Heart left ventricle (tissue), 16 donors: ENCODE results near the gene NIP7. TPM values are rescaled to one million over a fixed set of nuclear protein-coding genes. Genes with fewer than 3 reads are reported as not detected.

Experiments
- ATAC-seq, 4 donors: fragments of 200-7000 bp; cut with Tn5 transposase; one replicate each; pipeline ENCODE4 v1.9.1; 2020 to 2022; ENCODE audit warnings: moderate library complexity in 4 of 4, mild to moderate bottlenecking in 3 of 4, moderate number of reproducible peaks in 1 of 4
- DNase-seq, 5 donors: peaks; one replicate each; pipeline ENCODE4 v3.0.0-alpha.2; 2020
- H3K27ac ChIP-seq, 12 donors: fragments of 200-600 bp; sonication (generic) in 4 of 12; one replicate each; pipeline versions ENCODE4 v1.5.0 to v1.8.0; 2016 to 2022; ENCODE audit warnings: mild to moderate bottlenecking in 2 of 12
- H3K27me3 ChIP-seq, 9 donors: fragments of 200-600 bp; sonication (generic) in 2 of 9; one replicate each; pipeline versions ENCODE4 v1.5.1 to v1.8.0; 2016 to 2022; ENCODE audit warnings: mild to moderate bottlenecking in 3 of 9
- H3K36me3 ChIP-seq, 9 donors: fragments of 200-600 bp; sonication (generic) in 2 of 9; one replicate each; pipeline versions ENCODE4 v1.5.0 to v1.8.0; 2018 to 2022; ENCODE audit warnings: mild to moderate bottlenecking in 2 of 9
- H3K4me1 ChIP-seq, 12 donors: fragments of 200-600 bp; sonication (generic) in 4 of 12; one replicate each; pipeline versions ENCODE4 v1.5.0 to v1.8.0; 2016 to 2022; ENCODE audit warnings: mild to moderate bottlenecking in 3 of 12
- H3K4me3 ChIP-seq, 12 donors: fragments of 200-600 bp; sonication (generic) in 4 of 12; one replicate each; pipeline versions ENCODE4 v1.5.0 to v1.8.0; 2017 to 2022; ENCODE audit warnings: mild to moderate bottlenecking in 9 of 12, moderate library complexity in 4 of 12
- H3K9me3 ChIP-seq, 12 donors: fragments of 200-600 bp; sonication (generic) in 4 of 12; one replicate each; pipeline versions ENCODE4 v1.5.0 to v1.8.0; 2016 to 2022; ENCODE audit warnings: mild to moderate bottlenecking in 1 of 12
- POLR2A ChIP-seq, 2 donors: fragments of 450-650 bp; IDR thresholded peaks; one replicate each; pipeline ENCODE4 v1.6.1; 2017; ENCODE audit warnings: antibody characterized with exemption in 2 of 2, mild to moderate bottlenecking in 2 of 2, moderate library complexity in 2 of 2
- WGBS, 4 donors: extraction: QIAGEN DNeasy Blood & Tissue Kit in 2 of 4; methylation state at CpG; one replicate each; pipeline versions ENCODE4 v1.1.5 to v1.1.7; 2013 to 2018; 5-methylcytosine and 5-hydroxymethylcytosine counted together
- intact Hi-C, 10 donors: fragments of 100-400 bp; cut with DNase I; formaldehyde crosslinking; loops; one replicate each; pipeline versions ENCODE4 v1.11.1 to v1.14.2; 2022
- polyA plus RNA-seq, 2 donors: library from polyadenylated mRNA; stranded (reverse); fragments of 200-250 nt; gene quantifications; one replicate each; pipeline ENCODE4 v1.2.3, GENCODE V29; 2013
- total RNA-seq, 9 donors: library from RNA; depleted of rRNA in 2 of 9; stranded (reverse); fragments of >200 nt in 2 of 9; fragmentation: NEBNext Ultra II Directional in 3 of 9; extraction: Animal tissue kit (Norgen Biotek cat#: 25700) in 3 of 9; gene quantifications; one replicate each; pipeline versions ENCODE4 v1.1.0 to v1.2.4, GENCODE V29; 2016 to 2023
- TF ChIP-seq, protein P1 (sequence below), 12 donors: fragments of 200-600 bp; sonication (generic) in 4 of 12; IDR thresholded peaks; one replicate each; pipeline versions ENCODE4 v1.5.0 to v1.8.0; 2018 to 2022; ENCODE audit warnings: antibody characterized with exemption in 12 of 12, mild to moderate bottlenecking in 5 of 12
- donor health status: ischemic (EF 13 %, LVEDD 7.1; RV severe dilation, severe dysfunction).
- donor health status: healthy with polysubstance abuse.
- donor health status: DM: no; HTN: yes; CAD: no.
- donor health status: DM: no; HTN: no; CAD: no.
- donor health status: ischemic (EF 25% LVEDD 6.9; RV normal size, moderate dysfunction).
- donor health status: ischemic (EF 25% LVEDD 5.7; RV mildly dilated, moderate dysfunction).
- donor health status: healthy.
- donor health status: DM: yes; HTN: yes; CAD: no.
- donor health status: ischemic (EF 35%, LVEDD 5.7; RV mildly dilated, moderate dysfunction).
- donor health status: nonischemic (EF 11% LVEDD 7.7; RV severe dilation, severe dysfunction).
- donor health status: DM: yes; HTN: yes; CAD: no.
- donor health status: PGD.
- donor health status: ischemic (EF 29% LVEDD 5.4; RV normal size, mild dysfunction).
- donor health status: nonischemic (EF 23%, LVEDD 6.1; RV moderate dilation, normal function).

Gene NIP7
- total and polyA plus RNA-seq, 11 donors = 4.7 to 13.9 (median 10.3) TPM

- no peak overlapping the region for H3K4me3 ChIP-seq
- H3K27ac ChIP-seq = no peak overlapping the region
- no peaks in the 10 kb centered on the region for H3K9me3 ChIP-seq
- ATAC-seq = no peak
- DNase-seq = no peak
- TF ChIP-seq POLR2A (IDR thresholded peaks at IDR 0.05) = no peak
- TF ChIP-seq, protein P1, sequence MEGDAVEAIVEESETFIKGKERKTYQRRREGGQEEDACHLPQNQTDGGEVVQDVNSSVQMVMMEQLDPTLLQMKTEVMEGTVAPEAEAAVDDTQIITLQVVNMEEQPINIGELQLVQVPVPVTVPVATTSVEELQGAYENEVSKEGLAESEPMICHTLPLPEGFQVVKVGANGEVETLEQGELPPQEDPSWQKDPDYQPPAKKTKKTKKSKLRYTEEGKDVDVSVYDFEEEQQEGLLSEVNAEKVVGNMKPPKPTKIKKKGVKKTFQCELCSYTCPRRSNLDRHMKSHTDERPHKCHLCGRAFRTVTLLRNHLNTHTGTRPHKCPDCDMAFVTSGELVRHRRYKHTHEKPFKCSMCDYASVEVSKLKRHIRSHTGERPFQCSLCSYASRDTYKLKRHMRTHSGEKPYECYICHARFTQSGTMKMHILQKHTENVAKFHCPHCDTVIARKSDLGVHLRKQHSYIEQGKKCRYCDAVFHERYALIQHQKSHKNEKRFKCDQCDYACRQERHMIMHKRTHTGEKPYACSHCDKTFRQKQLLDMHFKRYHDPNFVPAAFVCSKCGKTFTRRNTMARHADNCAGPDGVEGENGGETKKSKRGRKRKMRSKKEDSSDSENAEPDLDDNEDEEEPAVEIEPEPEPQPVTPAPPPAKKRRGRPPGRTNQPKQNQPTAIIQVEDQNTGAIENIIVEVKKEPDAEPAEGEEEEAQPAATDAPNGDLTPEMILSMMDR (IDR thresholded peaks at IDR 0.05) = no peak
- peaks cover 3 to 51% (median 26%) of the 10 kb centered on the region in 12 donors for H3K4me1 ChIP-seq
- H3K27me3 ChIP-seq = no peaks in the 10 kb centered on the region
- H3K36me3 ChIP-seq = peaks cover 5 to 90% (median 80%) of the 10 kb centered on the region in 9 donors
- intact Hi-C loops = no loop called here
- WGBS, 4 donors = 77 to 81% (median 79%) methylated on average over 10 of the region's 10 CpGs
These were observed 14.9 kb upstream of the NIP7 start for GRCh38 chr16:69324585-69325253.

- TF ChIP-seq POLR2A (IDR thresholded peaks at IDR 0.05) = no peak
- TF ChIP-seq, protein P1 (IDR thresholded peaks at IDR 0.05) = no peak
- H3K4me3 ChIP-seq = no peak overlapping the region
- intact Hi-C loops = no loop called here
- H3K36me3 ChIP-seq = peaks cover 5 to 80% (median 70%) of the 10 kb centered on the region in 9 donors
- DNase-seq (no peak), ATAC-seq (no peak)
- H3K27ac ChIP-seq = no peak overlapping the region
- H3K27me3 ChIP-seq = no peaks in the 10 kb centered on the region
- peaks cover 3 to 53% (median 28%) of the 10 kb centered on the region in 12 donors for H3K4me1 ChIP-seq
- no peaks in the 10 kb centered on the region for H3K9me3 ChIP-seq
- 85 to 90% (median 87%) methylated on average over 6 of the region's 6 CpGs for WGBS, 4 donors
These were observed 13.8 kb upstream of the NIP7 start for GRCh38 chr16:69325784-69326171.

DNA sequence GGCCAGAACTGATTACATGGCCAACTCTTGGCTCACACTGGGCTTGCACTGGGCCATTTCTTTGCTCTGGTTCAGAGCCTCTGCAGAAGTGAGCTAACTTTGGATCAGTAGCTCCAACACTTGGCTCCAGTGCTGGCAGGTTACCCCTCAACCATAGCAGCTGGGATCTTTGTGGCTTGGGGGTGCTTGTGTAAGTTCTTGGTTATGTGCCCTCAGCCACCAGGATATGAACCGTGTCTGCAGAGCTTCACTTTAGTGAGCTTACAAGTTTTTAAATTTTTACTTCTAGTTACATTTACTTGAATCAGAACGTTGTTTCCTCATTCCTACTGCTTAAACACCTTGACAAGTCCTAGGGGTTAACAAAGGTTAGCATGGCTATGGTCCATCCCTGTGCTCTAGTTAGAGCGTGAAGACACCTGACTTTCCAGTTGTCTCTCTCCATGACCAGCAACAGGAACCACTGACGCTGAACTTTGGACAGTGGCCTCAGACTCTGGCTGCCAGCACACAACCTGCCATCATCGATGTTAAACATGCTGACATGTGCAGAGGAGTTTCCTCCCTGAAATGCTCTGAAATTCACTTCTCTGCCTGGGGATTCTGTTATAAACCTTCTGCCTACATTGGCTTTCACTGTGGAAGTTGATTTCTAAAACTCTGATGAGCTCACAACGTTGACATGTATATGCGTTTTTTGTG is 13.2 kb upstream of the NIP7 start:
- Histone ChIP-seq H3K9me3 (no peaks in the 10 kb centered on the region), H3K4me3 (no peak overlapping the region), H3K4me1 (peaks cover 3 to 58% (median 34%) of the 10 kb centered on the region in 12 donors), H3K36me3 (peaks cover 5 to 74% (median 64%) of the 10 kb centered on the region in 9 donors), H3K27me3 (no peaks in the 10 kb centered on the region), H3K27ac (no peak overlapping the region)
- WGBS, 4 donors = 49 to 56% (median 53%) methylated on average over 7 of the region's 7 CpGs
- DNase-seq (no peak), ATAC-seq (no peak)
- no peak for TF ChIP-seq POLR2A (IDR thresholded peaks at IDR 0.05)
- TF ChIP-seq, protein P1 (IDR thresholded peaks at IDR 0.05) = no peak
- intact Hi-C loops = no loop called here

GRCh38 chr16:69327585-69328310 is 11.8 kb upstream of the NIP7 start:
- H3K9me3 ChIP-seq = no peaks in the 10 kb centered on the region
- ATAC-seq (no peak), DNase-seq (no peak)
- peaks cover 0 to 72% (median 63%) of the 10 kb centered on the region in 9 donors for H3K36me3 ChIP-seq
- H3K4me1 ChIP-seq = peaks cover 3 to 58% (median 36%) of the 10 kb centered on the region in 12 donors
- TF ChIP-seq POLR2A (IDR thresholded peaks at IDR 0.05) = no peak
- TF ChIP-seq, protein P1 (IDR thresholded peaks at IDR 0.05) = no peak
- intact Hi-C loops = no loop called here
- no peak overlapping the region for H3K4me3 ChIP-seq
- WGBS, 4 donors = 90 to 96% (median 95%) methylated on average over 14 of the region's 14 CpGs
- no peak overlapping the region for H3K27ac ChIP-seq
- no peaks in the 10 kb centered on the region for H3K27me3 ChIP-seq
